RWPE2 (cell line): ENCODE measurements around the gene DENND1A.

Experiments used
- ATAC-seq: fragments of 200-7000 bp; cut with Tn5 transposase; 3 replicates; pipeline ENCODE4 v1.9.1; 2021; ENCODE audit warnings: low read depth
- DNase-seq: peaks from one replicate; pipeline ENCODE4 v3.0.0-alpha.2; 2020; ENCODE audit warnings: low spot score
- H3K27ac ChIP-seq: fragments of 450-650 bp; 2 replicates; pipeline ENCODE4 v1.5.1; 2017; ENCODE audit warnings: mild to moderate bottlenecking; ENCODE audit not compliant: poor library complexity, severe bottlenecking
- H3K27me3 ChIP-seq: fragments of 250-450 bp; sonication (Bioruptor Pico); 2 replicates; pipeline ENCODE4 v1.5.1; 2021; ENCODE audit warnings: mild to moderate bottlenecking, moderate library complexity; ENCODE audit not compliant: insufficient read depth, poor library complexity, severe bottlenecking
- H3K36me3 ChIP-seq: fragments of 250-450 bp; sonication (Bioruptor Pico); 2 replicates; pipeline ENCODE4 v1.5.1; 2020; ENCODE audit warnings: low read depth, mild to moderate bottlenecking, moderate library complexity
- H3K4me1 ChIP-seq: fragments of 250-450 bp; sonication (Bioruptor Pico); 2 replicates; pipeline ENCODE4 v1.5.1; 2021; ENCODE audit warnings: mild to moderate bottlenecking, moderate library complexity; ENCODE audit not compliant: insufficient read depth, poor library complexity, severe bottlenecking
- H3K4me3 ChIP-seq: fragments of 250-450 bp; sonication (Bioruptor Pico); 2 replicates; pipeline ENCODE4 v1.5.1; 2021; ENCODE audit warnings: mild to moderate bottlenecking, moderate library complexity; ENCODE audit not compliant: severe bottlenecking
- H3K9me3 ChIP-seq: fragments of 250-450 bp; sonication (Bioruptor Pico); 2 replicates; pipeline ENCODE4 v1.5.1; 2021; ENCODE audit warnings: mild to moderate bottlenecking, moderate library complexity; ENCODE audit not compliant: severe bottlenecking
- CTCF ChIP-seq: fragments of 450-650 bp; IDR thresholded peaks from one replicate; pipeline ENCODE4 v1.5.1; 2017; ENCODE audit warnings: mild to moderate bottlenecking, moderate library complexity; ENCODE audit not compliant: poor library complexity, severe bottlenecking

Gene DENND1A

GRCh38 chr9:123655681-123656423, 274.1 kb downstream of the DENND1A start:
- ATAC-seq, result no peak
- peaks cover 8% of the 10 kb centered on the region for H3K36me3 ChIP-seq
- H3K4me3 ChIP-seq, result no peak overlapping the region
- no peak for DNase-seq
- TF ChIP-seq CTCF, result no peak
- H3K27ac ChIP-seq, result no peak overlapping the region
- H3K9me3 ChIP-seq, result no peaks in the 10 kb centered on the region
- no peaks in the 10 kb centered on the region for H3K4me1 ChIP-seq
- H3K27me3 ChIP-seq, result no peaks in the 10 kb centered on the region

GRCh38 chr9:123654994-123655637, 274.8 kb downstream of the DENND1A start:
- H3K36me3 ChIP-seq, result peaks cover 8% of the 10 kb centered on the region
- H3K4me1 ChIP-seq, result no peaks in the 10 kb centered on the region
- no peaks in the 10 kb centered on the region for H3K27me3 ChIP-seq
- ATAC-seq (no peak), DNase-seq (no peak)
- no peak for TF ChIP-seq CTCF
- no peaks in the 10 kb centered on the region for H3K9me3 ChIP-seq
- no peak overlapping the region for H3K27ac ChIP-seq
- H3K4me3 ChIP-seq, result no peak overlapping the region

- no peak overlapping the region for H3K4me3 ChIP-seq
- ATAC-seq (no peak), DNase-seq (no peak)
- H3K4me1 ChIP-seq, result no peaks in the 10 kb centered on the region
- TF ChIP-seq CTCF, result no peak
- H3K9me3 ChIP-seq, result no peaks in the 10 kb centered on the region
- H3K36me3 ChIP-seq, result peaks cover 8% of the 10 kb centered on the region
- no peak overlapping the region for H3K27ac ChIP-seq
- H3K27me3 ChIP-seq, result no peaks in the 10 kb centered on the region
Measured at GRCh38 chr9:123654218-123654993, 275.5 kb downstream of the DENND1A start.

- no peak for ATAC-seq
- H3K36me3 ChIP-seq, result peaks cover 8% of the 10 kb centered on the region
Measured at GRCh38 chr9:123652416-123652815, 277.5 kb downstream of the DENND1A start.

More at GRCh38 chr9:123652416-123652815, 277.5 kb downstream of the DENND1A start:
- no peak for DNase-seq
- H3K4me1 ChIP-seq, result no peaks in the 10 kb centered on the region
- H3K4me3 ChIP-seq, result no peak overlapping the region
- H3K27me3 ChIP-seq, result no peaks in the 10 kb centered on the region
- no peaks in the 10 kb centered on the region for H3K9me3 ChIP-seq
- TF ChIP-seq CTCF, result no peak
- no peak overlapping the region for H3K27ac ChIP-seq
